ENCODE results near the gene NDEL1.

NDEL1 gene

GRCh38 chr17:8496081-8496480 lies 60.4 kb downstream of the NDEL1 start:
- Histone ChIP-seq H2AFZ (ENCODE audit: low read depth, low read length) (no peak overlapping the region), H3K36me3 (ENCODE audit: insufficient read depth, low read length) (peaks cover 95% of the 10 kb centered on the region), H4K20me1 (ENCODE audit: insufficient read depth, low read length) (no peaks in the 10 kb centered on the region; the same call in 1 of the 2 replicates), H3K4me3 (ENCODE audit: low read depth in 1 of 2, low read length in 2 of 2) (no peak overlapping the region), H3K9me3 (ENCODE audit: insufficient read depth, low read length, severe bottlenecking) (no peaks in the 10 kb centered on the region), H3K27ac (ENCODE audit: low read length) (no peak overlapping the region), H3K4me1 (ENCODE audit: insufficient read depth, low read length) (no peaks in the 10 kb centered on the region), H3K4me2 (ENCODE audit: insufficient read depth, low read length) (no peak overlapping the region), H3K27me3 (ENCODE audit: insufficient read depth, low read length, poor library complexity) (no peaks in the 10 kb centered on the region), H3K9ac (ENCODE audit: low read depth, low read length) (no peak overlapping the region), H3K79me2 (ENCODE audit: insufficient read depth, low read length) (no peaks in the 10 kb centered on the region)
- TF ChIP-seq EZH2 (IDR thresholded peaks at IDR 0.05; ENCODE audit: borderline replicate concordance, low read depth, low read length, severe bottlenecking) (no peak), CTCF (IDR thresholded peaks at IDR 0.05; ENCODE audit: borderline replicate concordance, extremely low read depth, low read length, poor library complexity, severe bottlenecking) (no peak)
- no peak for DNase-seq
- ATAC-seq (ENCODE audit: insufficient read depth, low read depth): no peak

GRCh38 chr17:8499171-8499570 lies 63.5 kb downstream of the NDEL1 start:
- DNase-seq: no peak
- no peak overlapping the region for H2AFZ ChIP-seq (ENCODE audit: low read depth, low read length)
- H4K20me1 ChIP-seq (ENCODE audit: insufficient read depth, low read length): peaks cover 3% of the 10 kb centered on the region; the same call in 1 of the 2 replicates
- H3K4me1 ChIP-seq (ENCODE audit: insufficient read depth, low read length): no peaks in the 10 kb centered on the region
- no peaks in the 10 kb centered on the region for H3K27me3 ChIP-seq (ENCODE audit: insufficient read depth, low read length, poor library complexity)
- TF ChIP-seq EZH2 (IDR thresholded peaks at IDR 0.05; ENCODE audit: borderline replicate concordance, low read depth, low read length, severe bottlenecking) (no peak), CTCF (IDR thresholded peaks at IDR 0.05; ENCODE audit: borderline replicate concordance, extremely low read depth, low read length, poor library complexity, severe bottlenecking) (no peak)
- H3K36me3 ChIP-seq (ENCODE audit: insufficient read depth, low read length): peaks cover 89% of the 10 kb centered on the region
- no peaks in the 10 kb centered on the region for H3K9me3 ChIP-seq (ENCODE audit: insufficient read depth, low read length, severe bottlenecking)
- H3K27ac ChIP-seq (ENCODE audit: low read length): no peak overlapping the region
- no peaks in the 10 kb centered on the region for H3K79me2 ChIP-seq (ENCODE audit: insufficient read depth, low read length)
- H3K4me3 ChIP-seq (ENCODE audit: low read depth in 1 of 2, low read length in 2 of 2): no peak overlapping the region
- no peak overlapping the region for H3K4me2 ChIP-seq (ENCODE audit: insufficient read depth, low read length)
- H3K9ac ChIP-seq (ENCODE audit: low read depth, low read length): no peak overlapping the region
- no peak for ATAC-seq (ENCODE audit: insufficient read depth, low read depth)

GRCh38 chr17:8499614-8500013 lies 63.9 kb downstream of the NDEL1 start:
- Histone ChIP-seq H3K27ac (ENCODE audit: low read length) (no peak overlapping the region), H3K27me3 (ENCODE audit: insufficient read depth, low read length, poor library complexity) (no peaks in the 10 kb centered on the region), H3K4me2 (ENCODE audit: insufficient read depth, low read length) (no peak overlapping the region), H3K79me2 (ENCODE audit: insufficient read depth, low read length) (no peaks in the 10 kb centered on the region), H2AFZ (ENCODE audit: low read depth, low read length) (no peak overlapping the region), H3K4me3 (ENCODE audit: low read depth in 1 of 2, low read length in 2 of 2) (no peak overlapping the region), H3K4me1 (ENCODE audit: insufficient read depth, low read length) (no peaks in the 10 kb centered on the region), H3K9me3 (ENCODE audit: insufficient read depth, low read length, severe bottlenecking) (no peaks in the 10 kb centered on the region), H3K36me3 (ENCODE audit: insufficient read depth, low read length) (peaks cover 89% of the 10 kb centered on the region), H3K9ac (ENCODE audit: low read depth, low read length) (no peak overlapping the region), H4K20me1 (ENCODE audit: insufficient read depth, low read length) (peaks cover 3% of the 10 kb centered on the region; the same call in 1 of the 2 replicates)
- TF ChIP-seq CTCF (IDR thresholded peaks at IDR 0.05; ENCODE audit: borderline replicate concordance, extremely low read depth, low read length, poor library complexity, severe bottlenecking) (no peak), EZH2 (IDR thresholded peaks at IDR 0.05; ENCODE audit: borderline replicate concordance, low read depth, low read length, severe bottlenecking) (no peak)
- DNase-seq (no peak), ATAC-seq (ENCODE audit: insufficient read depth, low read depth) (no peak)

GRCh38 chr17:8500609-8501008 lies 64.9 kb downstream of the NDEL1 start:
- Histone ChIP-seq H3K9me3 (ENCODE audit: insufficient read depth, low read length, severe bottlenecking) (no peaks in the 10 kb centered on the region), H4K20me1 (ENCODE audit: insufficient read depth, low read length) (peaks cover 3% of the 10 kb centered on the region; the same call in 1 of the 2 replicates), H3K36me3 (ENCODE audit: insufficient read depth, low read length) (peaks cover 89% of the 10 kb centered on the region), H3K4me1 (ENCODE audit: insufficient read depth, low read length) (no peaks in the 10 kb centered on the region), H3K79me2 (ENCODE audit: insufficient read depth, low read length) (no peaks in the 10 kb centered on the region), H3K4me3 (ENCODE audit: low read depth in 1 of 2, low read length in 2 of 2) (no peak overlapping the region), H3K27me3 (ENCODE audit: insufficient read depth, low read length, poor library complexity) (no peaks in the 10 kb centered on the region), H3K27ac (ENCODE audit: low read length) (no peak overlapping the region), H3K9ac (ENCODE audit: low read depth, low read length) (no peak overlapping the region), H3K4me2 (ENCODE audit: insufficient read depth, low read length) (no peak overlapping the region), H2AFZ (ENCODE audit: low read depth, low read length) (no peak overlapping the region)
- DNase-seq: no peak
- TF ChIP-seq EZH2 (IDR thresholded peaks at IDR 0.05; ENCODE audit: borderline replicate concordance, low read depth, low read length, severe bottlenecking) (no peak), CTCF (IDR thresholded peaks at IDR 0.05; ENCODE audit: borderline replicate concordance, extremely low read depth, low read length, poor library complexity, severe bottlenecking) (no peak)
- ATAC-seq (ENCODE audit: insufficient read depth, low read depth): no peak

Data from DND-41 (cell line).